GM19463 (cell line): ENCODE data around the gene STEAP1.
"Not testable (repeated sequence)": the region's sequence is repeated elsewhere in the genome, so short reads cannot be mapped to it uniquely, and the experiment has no call there.

Experiments
- ATAC-seq: cut with Tn5 transposase; IDR thresholded peaks from one replicate; pipeline ENCODE4 v1.9.1; 2021; ENCODE audit warnings: mild to moderate bottlenecking, moderate library complexity; ENCODE audit not compliant: unreplicated experiment

The STEAP1 gene

DNA sequence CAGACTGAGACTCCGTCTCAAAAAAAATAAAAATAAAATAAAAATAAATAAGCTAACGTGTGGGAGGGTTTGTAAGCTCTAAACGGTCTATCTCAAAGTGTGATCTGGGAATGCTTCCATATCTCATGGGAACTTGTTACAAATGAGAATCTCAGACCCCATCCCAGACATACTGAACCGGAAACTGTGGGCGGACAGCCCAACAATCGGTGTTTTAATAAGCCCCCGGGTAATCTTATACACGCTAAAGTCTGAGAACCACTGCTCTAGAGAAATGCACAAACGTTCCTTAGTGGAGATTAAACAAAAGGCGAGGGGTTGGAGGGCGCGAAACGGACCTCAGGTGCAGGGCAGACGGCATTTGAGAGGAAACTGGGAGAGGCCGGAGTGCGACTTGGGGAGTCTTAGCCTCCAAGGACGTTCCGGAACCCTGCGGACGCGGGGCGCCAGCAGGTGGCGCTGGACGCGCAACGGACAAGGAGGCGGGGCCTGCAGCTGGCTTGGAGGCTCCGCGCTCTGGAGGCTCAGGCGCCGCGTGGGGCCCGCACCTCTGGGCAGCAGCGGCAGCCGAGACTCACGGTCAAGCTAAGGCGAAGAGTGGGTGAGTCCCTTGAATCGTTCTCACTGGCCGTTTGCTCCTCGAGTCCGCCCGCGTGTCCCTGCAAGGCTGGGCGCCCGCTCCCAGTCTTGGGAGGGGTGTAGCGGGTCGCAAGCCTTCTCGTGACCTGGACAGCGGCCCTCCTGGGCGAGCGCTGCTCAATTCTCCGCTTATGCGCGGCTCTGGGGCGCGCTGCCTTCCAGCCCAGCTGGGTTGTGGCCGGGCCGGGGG is at the start of gene STEAP1:
Gene STEAP1 (plus strand): TSS at position 527 of the 829 bp plus-strand sequence. CDS start 5,320 bp downstream, outside the sequence.
- ATAC-seq = peak; percentile 86

DNA sequence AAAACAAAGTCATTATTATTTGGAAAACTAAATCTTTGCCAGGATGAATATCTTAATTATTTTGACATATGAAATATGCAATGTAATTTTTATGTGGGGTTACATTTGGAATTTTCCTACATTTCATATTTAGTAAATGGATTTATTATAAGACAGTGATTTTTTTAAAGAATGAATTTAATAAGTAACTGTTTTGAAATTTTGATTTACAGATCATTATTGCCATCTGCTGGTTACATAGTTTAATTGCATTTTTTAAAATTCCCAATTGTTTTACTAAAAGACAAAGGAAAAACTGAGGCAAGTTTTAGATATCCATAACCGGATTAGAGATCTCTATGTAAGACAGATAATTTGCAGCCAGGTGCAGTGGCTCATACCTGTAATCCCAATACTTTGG is 39.3 kb upstream of the STEAP1 start:
- ATAC-seq = not testable (repeated sequence)

DNA sequence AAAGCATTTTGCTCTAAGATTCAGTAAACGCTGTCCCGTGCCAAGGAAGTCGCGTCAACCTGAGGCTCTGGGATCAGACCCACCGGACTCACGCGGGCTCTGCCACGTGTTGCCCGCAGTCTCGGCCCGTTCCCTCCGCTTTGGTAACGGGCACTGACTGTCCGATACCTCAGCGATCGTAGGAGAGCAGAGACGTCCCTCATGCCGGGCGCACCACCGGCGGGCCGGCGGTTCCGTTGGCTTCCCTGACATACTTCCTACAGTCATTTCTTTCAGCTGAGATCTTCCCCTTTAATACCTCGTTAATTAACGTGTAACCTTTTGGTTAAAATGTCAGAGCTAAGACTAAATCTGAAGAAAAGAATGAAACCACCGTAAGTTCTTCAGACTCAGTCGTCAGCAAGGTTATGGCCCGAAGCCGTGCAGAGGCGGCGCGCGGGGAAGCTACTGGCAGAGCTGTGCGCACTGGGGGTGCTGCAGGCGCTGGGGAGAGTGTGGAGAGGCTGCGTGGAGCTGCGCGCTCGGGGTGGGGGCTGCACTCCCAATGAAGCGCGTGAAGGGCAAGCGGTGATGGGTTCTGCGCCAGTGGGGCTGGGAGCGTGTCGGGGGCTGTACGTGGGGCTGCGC is 35.6 kb upstream of the STEAP1 start:
- ATAC-seq = peak; percentile 46

DNA sequence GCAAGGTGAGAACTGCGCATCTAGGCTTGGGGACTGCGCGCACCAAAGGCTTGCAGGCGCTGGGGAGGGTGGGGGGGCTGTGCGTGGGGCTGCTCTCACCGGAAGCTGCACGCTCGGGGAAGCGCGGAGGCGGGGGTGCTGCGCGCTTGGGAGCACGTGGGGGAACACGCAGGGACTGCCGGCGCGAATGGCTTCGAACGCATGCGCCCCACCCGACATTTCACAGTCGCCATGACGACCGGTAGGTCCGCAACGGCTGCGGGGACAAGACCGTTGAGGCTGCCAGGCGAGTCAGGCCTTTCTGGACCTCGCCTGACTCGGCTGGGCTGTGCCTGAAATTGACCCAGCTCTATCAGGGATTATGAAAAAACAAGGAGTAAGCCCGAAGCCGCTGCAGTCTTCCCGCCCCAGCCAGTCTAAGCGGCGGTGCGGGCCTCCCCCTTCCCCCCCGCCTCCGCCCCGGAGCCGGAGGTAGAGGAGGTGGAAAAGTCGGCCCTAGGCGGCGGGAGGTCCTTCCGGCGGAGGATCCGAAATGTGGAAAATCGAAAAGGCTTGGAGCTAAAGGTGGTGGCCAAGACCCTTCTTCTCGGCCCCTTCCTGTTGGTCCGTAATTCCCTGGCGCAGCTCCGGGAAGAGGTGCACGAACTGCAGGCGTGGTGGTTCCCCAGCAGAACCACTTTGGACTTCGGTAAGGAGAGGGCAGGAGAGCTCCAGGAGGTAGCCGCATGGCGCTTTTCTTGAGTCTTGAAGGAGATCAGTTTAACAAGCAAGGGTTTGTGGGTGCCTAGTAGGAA is 34.9 kb upstream of the STEAP1 start:
- ATAC-seq = peak; percentile 63

DNA sequence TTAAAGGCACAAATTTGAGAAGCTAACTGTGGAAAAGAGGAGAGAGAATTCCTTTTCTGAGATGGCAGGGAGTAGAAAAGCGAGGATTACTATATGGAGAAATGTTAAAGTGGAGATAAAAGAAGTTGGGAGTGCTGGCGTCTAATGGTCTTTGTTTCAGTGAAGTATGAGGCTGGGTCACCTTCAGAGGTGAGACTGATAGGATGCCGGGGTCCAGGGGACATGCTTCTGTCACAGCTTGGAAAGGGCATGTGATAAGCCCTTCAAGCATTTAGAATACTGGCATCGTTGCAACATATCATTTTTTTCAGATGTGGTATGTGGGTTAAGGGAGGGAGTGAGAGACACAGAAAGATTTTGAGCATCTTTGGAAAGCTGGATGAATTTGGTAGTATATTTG is 34.1 kb upstream of the STEAP1 start:
- not testable (repeated sequence) for ATAC-seq

DNA sequence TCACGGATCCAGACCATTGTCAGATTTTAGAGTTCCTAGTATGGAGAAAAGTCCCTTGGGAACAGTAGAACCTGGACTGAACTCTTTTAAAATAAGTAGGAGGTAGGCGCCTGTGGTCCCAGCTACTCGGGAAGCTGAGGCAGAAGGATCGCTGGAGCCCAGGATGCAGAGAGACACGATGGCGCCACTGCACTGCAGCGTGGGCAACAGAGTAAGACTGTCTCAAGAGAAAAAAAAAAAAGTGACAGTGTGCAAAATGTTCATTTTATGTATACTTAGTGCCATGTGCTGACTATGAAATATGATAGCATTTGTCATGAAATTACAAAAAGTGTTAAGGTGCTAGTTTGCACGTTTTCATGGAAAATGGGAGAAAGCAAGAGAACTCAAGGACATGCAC is 22.5 kb upstream of the STEAP1 start:
- ATAC-seq = not testable (repeated sequence)

DNA sequence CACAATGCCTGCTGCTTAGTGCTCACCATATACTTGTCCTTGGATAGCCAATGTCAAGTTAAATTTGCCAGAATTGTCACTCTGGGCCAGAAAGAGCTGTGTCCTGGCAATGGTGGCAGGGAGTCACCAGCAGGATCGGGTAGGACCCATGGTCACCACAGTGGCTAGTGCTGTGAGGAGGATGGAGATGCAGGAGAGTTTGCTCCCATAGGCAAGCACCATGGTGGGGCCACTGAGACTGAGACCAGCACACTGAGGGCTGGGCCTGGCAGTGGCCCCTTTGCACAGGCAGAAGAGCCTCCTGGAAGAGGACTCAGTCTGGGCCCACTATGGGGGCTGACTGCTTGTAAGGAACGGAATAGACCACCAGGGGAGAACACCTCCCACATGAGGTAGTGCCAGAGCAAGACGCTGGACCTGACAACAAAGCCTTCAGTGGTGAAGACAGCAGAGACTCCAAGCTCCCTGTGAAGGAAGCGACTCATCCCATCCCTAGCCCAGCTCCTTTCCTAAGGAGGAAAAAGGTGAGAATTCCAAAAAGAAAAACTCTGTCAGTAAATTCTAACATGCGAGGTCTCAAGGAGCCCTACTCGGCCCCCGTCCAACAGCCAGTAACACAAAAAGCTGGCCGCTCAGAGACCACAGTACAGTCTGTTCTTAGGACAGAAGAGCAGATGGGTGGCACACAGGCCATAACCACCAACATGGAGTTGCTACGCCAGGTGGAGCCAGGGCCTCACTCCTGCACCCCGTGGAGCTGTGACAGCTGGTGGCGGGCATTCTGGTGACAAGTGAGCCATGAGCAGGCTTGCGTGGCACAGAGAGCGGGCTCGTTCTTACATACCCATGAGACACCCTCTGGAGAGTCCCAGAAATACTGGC is 6.9 kb upstream of the STEAP1 start:
- not testable (repeated sequence) for ATAC-seq

DNA sequence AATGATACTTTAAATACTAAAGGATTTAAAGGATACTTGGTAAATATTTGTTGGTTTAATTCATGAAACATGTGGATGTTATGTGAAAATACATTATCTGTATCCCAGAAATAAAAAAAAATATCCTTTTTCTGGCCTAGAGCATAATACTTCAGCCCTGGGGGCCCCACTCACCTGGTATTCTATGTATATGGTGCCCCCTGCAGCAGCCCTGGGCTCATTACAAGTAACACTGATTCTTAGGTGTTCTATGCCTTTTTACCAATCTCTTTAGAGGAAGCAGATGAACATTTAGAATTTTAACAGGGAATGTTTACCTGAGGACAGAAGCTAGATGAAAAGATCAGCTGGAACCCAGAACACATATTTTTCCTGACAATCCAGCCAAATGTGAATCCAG is 4.8 kb upstream of the STEAP1 start:
- not testable (repeated sequence) for ATAC-seq

DNA sequence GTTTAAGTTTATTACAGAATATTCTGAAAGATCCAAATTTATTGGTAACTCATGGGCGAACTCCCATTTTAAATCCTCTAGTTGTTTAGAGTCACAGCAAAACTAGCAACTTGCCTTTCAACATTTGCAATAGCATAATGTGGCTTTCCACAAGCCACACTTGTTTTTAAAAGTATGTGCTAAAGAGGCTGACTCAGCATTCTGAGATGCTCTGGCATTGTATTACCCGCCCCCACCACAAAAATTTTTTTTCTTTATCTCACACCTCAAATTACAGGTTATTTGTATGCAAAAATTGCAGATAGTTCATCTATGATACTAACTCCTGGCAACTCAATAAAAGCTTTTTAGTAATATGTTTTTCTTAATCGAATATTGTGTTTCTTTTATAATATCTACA is 2.4 kb upstream of the STEAP1 start:
- not testable (repeated sequence) for ATAC-seq

DNA sequence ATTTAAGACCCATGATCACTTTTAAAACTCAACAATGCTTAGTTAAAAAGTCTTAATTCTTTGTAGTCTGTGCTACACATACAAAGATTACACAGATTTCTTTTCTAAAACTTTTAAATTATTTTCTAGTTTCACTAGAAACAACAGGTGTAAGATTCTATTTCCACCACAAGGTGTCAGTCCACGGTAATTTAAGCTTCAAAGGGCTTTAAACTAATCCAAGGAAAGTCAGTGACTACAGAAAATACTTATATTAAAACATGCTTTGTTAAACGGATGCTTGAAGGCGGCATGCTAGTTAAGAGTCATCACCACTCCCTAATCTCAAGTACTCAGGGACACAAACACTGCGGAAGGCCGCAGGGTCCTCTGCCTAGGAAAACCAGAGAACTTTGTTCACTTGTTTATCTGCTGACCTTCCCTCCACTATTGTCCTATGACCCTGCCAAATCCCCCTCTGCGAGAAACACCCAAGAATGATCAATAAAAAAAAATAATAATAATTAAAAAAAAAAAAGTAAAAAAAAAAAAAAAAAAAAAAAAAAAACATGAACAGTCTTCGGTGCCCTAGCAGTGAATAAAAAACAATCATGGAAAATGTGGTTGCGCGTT is 1.5 kb upstream of the STEAP1 start:
- not testable (repeated sequence) for ATAC-seq

DNA sequence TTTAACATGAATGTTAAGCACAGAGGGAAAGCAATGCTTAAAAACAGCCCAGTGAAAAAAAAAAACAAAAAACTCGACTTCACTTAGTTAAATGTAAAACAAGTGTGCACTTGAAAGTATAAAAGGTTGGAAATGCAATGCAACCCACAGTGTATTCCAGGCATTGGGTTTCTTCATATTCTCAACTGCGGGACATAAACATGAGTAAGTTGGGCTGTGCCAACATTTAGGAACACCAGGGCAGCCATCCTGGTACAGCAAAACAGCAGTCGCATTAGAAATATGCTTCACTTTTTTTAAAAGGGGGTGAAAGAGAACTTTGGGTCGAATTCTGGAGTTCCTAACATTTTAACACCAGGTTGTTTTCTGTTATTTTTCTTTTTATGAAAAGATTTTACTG is 937 bp downstream of the STEAP1 start:
- ATAC-seq = no peak

DNA sequence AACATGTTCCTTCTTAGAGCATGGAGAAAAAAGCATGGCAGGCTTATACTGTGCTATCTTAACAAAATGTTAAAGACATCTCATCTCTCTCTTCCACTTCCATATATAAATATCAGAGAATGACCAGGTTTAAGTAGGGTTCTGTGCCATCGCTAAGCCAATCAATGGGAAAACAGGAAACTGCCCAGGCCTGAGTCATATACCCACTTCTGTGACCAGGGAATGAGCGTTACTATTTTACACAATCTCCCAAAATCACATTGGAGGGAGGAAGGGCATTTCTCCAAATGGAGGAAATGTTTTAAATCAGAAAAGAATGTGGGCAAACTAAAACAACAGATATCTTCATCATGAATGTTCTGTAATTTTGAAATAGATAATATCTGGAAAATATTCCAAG is 3.1 kb downstream of the STEAP1 start:
- not testable (repeated sequence) for ATAC-seq

DNA sequence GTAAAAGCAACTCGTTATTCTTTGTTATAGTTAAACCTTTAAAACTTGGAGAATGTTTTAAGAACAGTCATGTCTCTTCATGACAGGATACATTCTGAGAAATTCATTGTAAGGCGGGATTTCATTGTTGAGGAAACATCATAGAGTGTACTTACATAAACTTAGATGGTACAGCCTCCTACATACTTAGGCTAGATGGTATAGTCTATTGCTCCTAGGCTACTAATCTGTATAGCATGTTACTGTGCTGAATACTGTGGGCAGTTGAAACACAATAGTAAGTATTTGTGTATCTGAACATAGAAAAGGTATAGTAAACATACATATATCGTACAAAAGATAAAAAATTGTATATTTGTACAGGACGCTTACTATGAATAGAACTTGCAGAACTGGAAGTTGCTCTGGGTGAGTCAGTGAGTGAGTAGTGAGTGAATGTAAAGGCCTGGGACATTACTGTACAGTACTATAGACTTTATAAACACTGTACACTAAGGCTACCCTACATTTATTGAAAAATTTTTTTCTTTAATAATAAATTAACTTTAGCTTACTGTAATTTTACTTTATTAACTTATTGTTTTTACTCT is 3.6 kb downstream of the STEAP1 start:
- not testable (repeated sequence) for ATAC-seq

DNA sequence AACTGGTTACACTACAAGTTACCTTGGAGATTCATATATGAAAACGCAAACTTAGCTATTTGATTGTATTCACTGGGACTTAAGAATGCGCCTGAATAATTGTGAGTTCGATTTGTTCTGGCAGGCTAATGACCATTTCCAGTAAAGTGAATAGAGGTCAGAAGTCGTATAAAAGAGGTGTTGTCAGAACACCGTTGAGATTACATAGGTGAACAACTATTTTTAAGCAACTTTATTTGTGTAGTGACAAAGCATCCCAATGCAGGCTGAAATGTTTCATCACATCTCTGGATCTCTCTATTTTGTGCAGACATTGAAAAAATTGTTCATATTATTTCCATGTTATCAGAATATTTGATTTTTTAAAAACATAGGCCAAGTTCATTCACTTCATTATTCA is 9.3 kb downstream of the STEAP1 start:
- ATAC-seq = no peak

DNA sequence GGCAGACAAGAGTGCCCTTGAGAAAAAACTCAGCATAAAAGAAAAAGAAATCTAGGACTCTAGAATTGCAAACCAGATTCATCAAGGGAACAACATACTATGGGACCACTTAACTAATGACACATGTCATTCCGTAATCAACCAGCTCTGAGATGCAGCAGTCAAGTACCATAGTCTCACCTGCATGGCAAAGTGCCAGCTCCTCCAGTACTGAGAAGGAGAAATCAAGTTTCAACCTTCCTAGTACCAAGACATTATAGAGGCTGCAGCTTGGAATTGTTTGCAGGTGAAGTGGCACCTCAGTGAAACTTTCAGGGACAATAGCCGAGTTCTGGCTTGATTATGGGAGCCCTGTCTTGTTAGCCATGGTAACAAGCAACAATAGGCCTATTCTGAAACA is 11.5 kb downstream of the STEAP1 start:
- no peak for ATAC-seq

DNA sequence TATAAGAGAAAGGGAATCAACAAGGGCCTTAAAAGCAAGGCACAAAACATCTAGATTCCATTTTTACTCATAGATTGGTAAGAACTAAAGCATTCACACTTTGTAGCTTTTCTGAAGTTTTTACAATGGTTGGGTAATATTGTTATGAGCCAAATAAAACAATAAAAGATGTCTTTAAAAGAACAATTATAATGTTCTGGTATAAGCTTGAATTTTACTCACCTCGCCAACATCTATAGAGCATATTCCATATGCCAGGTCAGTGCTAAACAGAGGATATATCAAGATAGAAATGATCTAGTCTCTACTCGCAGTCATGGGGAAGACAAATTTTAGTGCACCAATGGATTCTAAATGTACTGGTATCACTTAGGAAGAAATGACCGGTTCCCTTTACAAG is 11.9 kb downstream of the STEAP1 start:
- no peak for ATAC-seq

DNA sequence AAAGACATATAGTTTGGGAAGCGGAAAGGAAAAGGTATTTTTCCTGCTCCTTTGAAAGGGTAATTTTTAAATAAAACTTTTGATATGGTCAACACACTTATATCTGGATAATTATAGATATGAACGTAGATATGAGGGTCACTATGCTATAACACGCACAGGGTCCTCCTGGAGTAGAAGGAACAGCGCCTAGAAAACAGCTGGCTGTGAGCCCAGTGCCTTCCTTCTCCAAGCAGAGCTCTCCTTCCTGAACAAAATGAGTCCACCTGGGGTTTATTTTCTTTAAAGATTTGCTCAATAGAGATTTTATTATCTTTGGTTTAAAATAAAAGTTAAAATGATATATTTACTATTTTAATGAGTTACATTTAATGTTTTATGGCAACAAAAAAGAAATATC is 13.1 kb downstream of the STEAP1 start:
- ATAC-seq = no peak

DNA sequence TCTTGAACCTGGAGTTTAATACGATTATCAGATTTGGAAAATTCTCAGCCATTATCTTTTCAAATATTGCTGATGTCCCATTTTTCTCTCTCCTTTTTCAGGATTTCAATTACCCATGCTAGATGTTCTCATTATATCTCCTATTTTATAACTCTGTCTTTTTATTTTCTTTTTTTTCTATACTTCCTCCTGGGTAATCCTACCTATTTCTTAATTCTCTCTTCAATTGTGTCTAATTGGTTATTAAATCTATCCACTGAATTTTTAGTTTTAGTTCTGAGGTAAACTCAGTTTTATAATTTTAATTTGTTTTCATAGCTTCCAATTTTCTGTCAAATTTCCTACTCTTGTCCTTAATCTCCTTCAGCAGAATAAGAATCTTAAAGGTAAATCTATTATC is 15.6 kb downstream of the STEAP1 start:
- no peak for ATAC-seq

DNA sequence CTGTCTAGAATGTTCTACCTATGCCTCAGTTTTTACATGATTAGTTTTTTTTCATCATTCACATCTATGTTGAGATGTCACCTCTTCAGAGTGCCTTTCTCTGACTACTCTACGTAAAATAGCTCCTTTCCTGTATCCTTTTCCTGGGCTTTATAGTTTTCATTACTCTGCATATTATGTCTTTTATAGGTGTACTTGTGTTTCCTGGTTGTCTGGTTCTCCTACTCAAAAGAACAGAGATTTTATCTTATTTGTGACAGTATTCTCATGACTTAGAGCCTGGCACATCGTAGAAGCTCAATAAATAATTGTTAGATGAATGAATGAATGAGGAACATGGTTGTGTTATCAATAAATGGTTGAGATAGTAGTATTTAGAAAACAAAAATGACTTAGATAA is 17.9 kb downstream of the STEAP1 start:
- ATAC-seq = no peak

DNA sequence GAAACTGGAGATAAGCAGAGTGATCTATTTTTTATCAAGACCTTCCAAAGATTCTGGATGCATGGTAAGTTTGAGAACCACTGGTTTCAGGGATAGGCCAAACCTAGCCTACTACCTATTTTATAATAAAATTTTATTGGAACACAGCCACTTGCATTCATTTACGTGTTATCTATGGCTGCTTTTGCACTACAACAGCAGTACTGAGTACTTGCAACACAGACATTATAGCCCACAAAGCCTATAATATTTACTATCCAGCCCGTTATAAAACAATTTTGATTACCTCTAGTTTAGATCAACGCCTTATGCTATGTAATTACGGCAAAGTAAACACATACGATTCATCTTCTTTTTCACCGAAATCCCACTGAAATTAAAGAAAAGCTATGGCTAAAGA is 18.4 kb downstream of the STEAP1 start:
- no peak for ATAC-seq
